ENCODE measurements around the gene LRRC8C. TPM values are rescaled to one million over a fixed set of nuclear protein-coding genes. Genes with fewer than 3 reads are reported as not detected.

LRRC8C gene
- total RNA-seq, 1 donor from 2014 or later, result 2.3 TPM

DNA sequence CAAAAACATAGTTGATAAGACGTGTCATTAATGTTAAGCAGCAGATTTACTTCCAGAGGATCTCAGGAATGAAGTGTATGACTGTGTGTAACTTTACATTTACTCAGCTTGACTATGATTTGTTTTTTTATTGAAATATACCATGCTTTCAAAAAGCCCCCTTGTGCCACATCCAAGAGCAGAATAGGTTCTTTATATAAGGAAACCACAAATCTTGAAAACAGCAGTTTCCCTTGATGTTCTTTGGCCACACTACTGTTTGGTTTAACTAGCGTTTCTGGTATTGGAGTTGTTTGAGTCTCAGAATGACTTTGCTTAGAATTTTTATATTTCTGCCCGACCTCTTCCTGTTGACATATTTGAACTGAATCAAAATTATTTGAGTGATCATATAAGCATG is 25.0 kb downstream of the LRRC8C start:
- Histone ChIP-seq H3K36me3 (ENCODE audit: insufficient read depth, low read length) (no peaks in the 10 kb centered on the region), H3K4me3 (ENCODE audit: insufficient read depth, low read depth, low read length) (no peak overlapping the region), H3K27me3 (ENCODE audit: insufficient read depth, low read length) (no peaks in the 10 kb centered on the region), H3K4me2 (ENCODE audit: low read length) (no peak overlapping the region), H4K20me1 (ENCODE audit: insufficient read depth, low read length) (peaks cover 11% of the 10 kb centered on the region), H3K79me2 (ENCODE audit: insufficient read depth, low read length) (peaks cover 50% of the 10 kb centered on the region), H2AFZ (ENCODE audit: low read depth, low read length) (no peak overlapping the region), H3K4me1 (ENCODE audit: insufficient read depth, low read length) (no peaks in the 10 kb centered on the region), H3K27ac (ENCODE audit: low read depth, low read length) (no peak overlapping the region), H3K9me3 (ENCODE audit: insufficient read depth, low read depth, low read length) (no peaks in the 10 kb centered on the region), H3K9ac (ENCODE audit: low read length) (no peak overlapping the region)
- peaks cover 2% of the 10 kb centered on the region for H3K4me1 Mint-ChIP-seq (ENCODE audit: low read depth, unreplicated experiment)
- H3K9me3 Mint-ChIP-seq (ENCODE audit: unreplicated experiment), result no peaks in the 10 kb centered on the region
- no peak overlapping the region for H3K27ac Mint-ChIP-seq (ENCODE audit: unreplicated experiment)
- DNase-seq (ENCODE audit: low read depth) (no peak), FAIRE-seq (no peak)
- no peak overlapping the region for H3K4me3 Mint-ChIP-seq (ENCODE audit: unreplicated experiment)
- H3K27me3 Mint-ChIP-seq (ENCODE audit: low read depth, unreplicated experiment), result no peaks in the 10 kb centered on the region
- TF ChIP-seq, protein P1, sequence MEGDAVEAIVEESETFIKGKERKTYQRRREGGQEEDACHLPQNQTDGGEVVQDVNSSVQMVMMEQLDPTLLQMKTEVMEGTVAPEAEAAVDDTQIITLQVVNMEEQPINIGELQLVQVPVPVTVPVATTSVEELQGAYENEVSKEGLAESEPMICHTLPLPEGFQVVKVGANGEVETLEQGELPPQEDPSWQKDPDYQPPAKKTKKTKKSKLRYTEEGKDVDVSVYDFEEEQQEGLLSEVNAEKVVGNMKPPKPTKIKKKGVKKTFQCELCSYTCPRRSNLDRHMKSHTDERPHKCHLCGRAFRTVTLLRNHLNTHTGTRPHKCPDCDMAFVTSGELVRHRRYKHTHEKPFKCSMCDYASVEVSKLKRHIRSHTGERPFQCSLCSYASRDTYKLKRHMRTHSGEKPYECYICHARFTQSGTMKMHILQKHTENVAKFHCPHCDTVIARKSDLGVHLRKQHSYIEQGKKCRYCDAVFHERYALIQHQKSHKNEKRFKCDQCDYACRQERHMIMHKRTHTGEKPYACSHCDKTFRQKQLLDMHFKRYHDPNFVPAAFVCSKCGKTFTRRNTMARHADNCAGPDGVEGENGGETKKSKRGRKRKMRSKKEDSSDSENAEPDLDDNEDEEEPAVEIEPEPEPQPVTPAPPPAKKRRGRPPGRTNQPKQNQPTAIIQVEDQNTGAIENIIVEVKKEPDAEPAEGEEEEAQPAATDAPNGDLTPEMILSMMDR (IDR thresholded peaks at IDR 0.05; ENCODE audit: insufficient read depth, low read depth, low read length), result no peak
- no peak for TF ChIP-seq EZH2 (IDR thresholded peaks at IDR 0.05; ENCODE audit: insufficient read depth, low read length)
- H3K36me3 Mint-ChIP-seq (ENCODE audit: low read depth, unreplicated experiment), result no peaks in the 10 kb centered on the region

DNA sequence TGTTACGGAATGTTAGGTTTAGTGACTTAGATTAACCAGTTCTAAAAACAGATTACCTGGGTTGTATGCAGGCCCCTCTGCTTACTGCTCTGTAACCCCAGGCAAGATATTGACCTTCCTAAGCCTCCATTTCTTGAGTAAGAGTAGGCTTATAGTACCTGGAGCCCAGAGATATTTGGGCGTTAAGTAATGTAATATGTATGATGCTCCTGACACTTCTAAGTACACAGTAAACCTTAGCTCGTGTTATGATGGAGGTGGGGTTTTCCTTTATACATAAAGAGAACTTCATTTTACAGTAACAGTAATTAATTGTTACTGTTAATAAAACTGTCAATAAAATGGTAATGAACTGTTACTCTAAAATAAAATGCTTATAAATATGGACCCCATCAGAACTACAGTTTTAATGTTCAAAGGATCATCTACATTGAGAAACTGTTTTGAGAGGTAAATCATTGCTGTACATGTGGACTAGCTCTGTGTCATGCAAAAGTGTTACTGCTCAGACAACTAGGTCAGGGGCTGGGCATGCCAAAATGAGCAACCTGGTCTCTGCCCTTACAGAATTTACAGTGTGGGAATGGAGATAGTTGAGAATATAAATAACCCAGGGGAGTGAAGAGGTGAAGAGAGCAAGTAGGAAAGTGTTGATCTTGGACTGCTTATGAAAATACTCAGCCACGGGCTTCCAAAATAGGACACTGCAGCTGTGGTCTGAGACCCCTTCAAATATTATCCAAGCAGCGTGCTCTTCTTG is 26.6 kb downstream of the LRRC8C start:
- H3K27me3 Mint-ChIP-seq (ENCODE audit: low read depth, unreplicated experiment), result no peaks in the 10 kb centered on the region
- FAIRE-seq (no peak), DNase-seq (ENCODE audit: low read depth) (no peak)
- H3K4me3 Mint-ChIP-seq (ENCODE audit: unreplicated experiment), result no peak overlapping the region
- Histone ChIP-seq H3K27ac (ENCODE audit: low read depth, low read length) (no peak overlapping the region), H3K79me2 (ENCODE audit: insufficient read depth, low read length) (peaks cover 46% of the 10 kb centered on the region), H3K36me3 (ENCODE audit: insufficient read depth, low read length) (no peaks in the 10 kb centered on the region), H2AFZ (ENCODE audit: low read depth, low read length) (no peak overlapping the region), H3K27me3 (ENCODE audit: insufficient read depth, low read length) (no peaks in the 10 kb centered on the region), H3K4me1 (ENCODE audit: insufficient read depth, low read length) (no peaks in the 10 kb centered on the region), H3K4me3 (ENCODE audit: insufficient read depth, low read depth, low read length) (no peak overlapping the region), H3K9me3 (ENCODE audit: insufficient read depth, low read depth, low read length) (no peaks in the 10 kb centered on the region), H3K4me2 (ENCODE audit: low read length) (no peak overlapping the region), H4K20me1 (ENCODE audit: insufficient read depth, low read length) (peaks cover 11% of the 10 kb centered on the region), H3K9ac (ENCODE audit: low read length) (no peak overlapping the region)
- H3K27ac Mint-ChIP-seq (ENCODE audit: unreplicated experiment), result no peak overlapping the region
- peaks cover 2% of the 10 kb centered on the region for H3K4me1 Mint-ChIP-seq (ENCODE audit: low read depth, unreplicated experiment)
- no peaks in the 10 kb centered on the region for H3K36me3 Mint-ChIP-seq (ENCODE audit: low read depth, unreplicated experiment)
- peaks cover 3% of the 10 kb centered on the region for H3K9me3 Mint-ChIP-seq (ENCODE audit: unreplicated experiment)
- TF ChIP-seq, protein P1 (IDR thresholded peaks at IDR 0.05; ENCODE audit: insufficient read depth, low read depth, low read length), result no peak
- TF ChIP-seq EZH2 (IDR thresholded peaks at IDR 0.05; ENCODE audit: insufficient read depth, low read length), result no peak

Data from astrocyte (in vitro differentiated cells and primary cell).